Left ventricle myocardium inferior (tissue), 1 donor: ENCODE results near the gene DHX8. TPM values are rescaled to one million over a fixed set of nuclear protein-coding genes. Genes with fewer than 3 reads are reported as not detected.
"Not testable (repeated sequence)": the region's sequence is repeated elsewhere in the genome, so short reads cannot be mapped to it uniquely, and the experiment has no call there.

Experiments used
- DNase-seq: peaks from one replicate; pipeline ENCODE4 v3.0.0-alpha.2; 2020
- H3K27ac ChIP-seq: fragments of 200-600 bp; replicated peaks from 2 replicates; pipeline ENCODE4 v1.8.0; 2021
- H3K27me3 ChIP-seq: fragments of 200-600 bp; 2 replicates; pipeline ENCODE4 v1.8.0; 2021; ENCODE audit warnings: low read depth
- H3K36me3 ChIP-seq: fragments of 200-600 bp; 2 replicates; pipeline ENCODE4 v1.8.0; 2021
- H3K4me1 ChIP-seq: fragments of 200-600 bp; 2 replicates; pipeline ENCODE4 v1.8.0; 2021
- H3K4me3 ChIP-seq: fragments of 200-600 bp; 2 replicates; pipeline ENCODE4 v1.8.0; 2021; ENCODE audit warnings: mild to moderate bottlenecking, moderate library complexity
- H3K9me3 ChIP-seq: fragments of 200-600 bp; replicated peaks from 2 replicates; pipeline ENCODE4 v1.8.0; 2021
- intact Hi-C: fragments of 100-400 bp; cut with micrococcal nuclease; formaldehyde crosslinking; loops from one replicate; pipeline ENCODE4 v1.11.0; 2022
- total RNA-seq: library from RNA; stranded (reverse); fragmentation: NEBNext Ultra II Directional; extraction: Animal tissue kit (Norgen Biotek cat#: 25700); gene quantifications from one replicate; pipeline ENCODE4 v1.2.1, GENCODE V29; 2021
- TF ChIP-seq, protein P1 (sequence below): fragments of 200-600 bp; IDR thresholded peaks from 2 replicates; pipeline ENCODE4 v1.8.0; 2021; ENCODE audit warnings: antibody characterized with exemption, mild to moderate bottlenecking, borderline replicate concordance
- donor health status: DM: no; HTN: yes; CAD: no; lungs with severe emphysema.

Gene DHX8
- total RNA-seq, 1 donor from 2014 or later: 26.0 TPM

DNA sequence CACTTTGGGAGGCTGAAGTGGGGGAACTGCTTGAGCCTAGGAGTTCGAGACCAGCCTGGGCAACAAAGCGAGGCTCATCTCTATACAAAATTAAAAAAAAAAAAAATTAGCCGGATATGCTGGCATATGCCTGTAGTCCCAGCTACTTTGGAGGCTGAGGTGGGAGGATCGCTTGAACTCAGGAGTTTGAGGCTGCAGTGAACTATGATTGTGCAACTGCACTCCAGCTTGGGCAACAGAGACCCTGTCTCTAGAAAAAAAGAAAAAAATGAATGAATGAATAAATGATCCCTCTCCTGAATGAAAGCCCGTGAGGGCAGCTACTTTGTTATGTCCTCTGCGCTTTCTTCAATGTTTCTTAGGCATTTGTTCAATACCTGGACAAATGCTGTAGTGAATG lies 27.7 kb upstream of the DHX8 start:
- peak overlapping the region; percentile 74 for H3K27ac ChIP-seq
- H3K4me3 ChIP-seq: no peak overlapping the region
- H3K4me1 ChIP-seq: peaks cover 28% of the 10 kb centered on the region
- intact Hi-C loops: no loop called here
- H3K27me3 ChIP-seq: no peaks in the 10 kb centered on the region
- no peaks in the 10 kb centered on the region for H3K36me3 ChIP-seq
- no peaks in the 10 kb centered on the region for H3K9me3 ChIP-seq
- DNase-seq: no peak
- TF ChIP-seq, protein P1, sequence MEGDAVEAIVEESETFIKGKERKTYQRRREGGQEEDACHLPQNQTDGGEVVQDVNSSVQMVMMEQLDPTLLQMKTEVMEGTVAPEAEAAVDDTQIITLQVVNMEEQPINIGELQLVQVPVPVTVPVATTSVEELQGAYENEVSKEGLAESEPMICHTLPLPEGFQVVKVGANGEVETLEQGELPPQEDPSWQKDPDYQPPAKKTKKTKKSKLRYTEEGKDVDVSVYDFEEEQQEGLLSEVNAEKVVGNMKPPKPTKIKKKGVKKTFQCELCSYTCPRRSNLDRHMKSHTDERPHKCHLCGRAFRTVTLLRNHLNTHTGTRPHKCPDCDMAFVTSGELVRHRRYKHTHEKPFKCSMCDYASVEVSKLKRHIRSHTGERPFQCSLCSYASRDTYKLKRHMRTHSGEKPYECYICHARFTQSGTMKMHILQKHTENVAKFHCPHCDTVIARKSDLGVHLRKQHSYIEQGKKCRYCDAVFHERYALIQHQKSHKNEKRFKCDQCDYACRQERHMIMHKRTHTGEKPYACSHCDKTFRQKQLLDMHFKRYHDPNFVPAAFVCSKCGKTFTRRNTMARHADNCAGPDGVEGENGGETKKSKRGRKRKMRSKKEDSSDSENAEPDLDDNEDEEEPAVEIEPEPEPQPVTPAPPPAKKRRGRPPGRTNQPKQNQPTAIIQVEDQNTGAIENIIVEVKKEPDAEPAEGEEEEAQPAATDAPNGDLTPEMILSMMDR: no peak

DNA sequence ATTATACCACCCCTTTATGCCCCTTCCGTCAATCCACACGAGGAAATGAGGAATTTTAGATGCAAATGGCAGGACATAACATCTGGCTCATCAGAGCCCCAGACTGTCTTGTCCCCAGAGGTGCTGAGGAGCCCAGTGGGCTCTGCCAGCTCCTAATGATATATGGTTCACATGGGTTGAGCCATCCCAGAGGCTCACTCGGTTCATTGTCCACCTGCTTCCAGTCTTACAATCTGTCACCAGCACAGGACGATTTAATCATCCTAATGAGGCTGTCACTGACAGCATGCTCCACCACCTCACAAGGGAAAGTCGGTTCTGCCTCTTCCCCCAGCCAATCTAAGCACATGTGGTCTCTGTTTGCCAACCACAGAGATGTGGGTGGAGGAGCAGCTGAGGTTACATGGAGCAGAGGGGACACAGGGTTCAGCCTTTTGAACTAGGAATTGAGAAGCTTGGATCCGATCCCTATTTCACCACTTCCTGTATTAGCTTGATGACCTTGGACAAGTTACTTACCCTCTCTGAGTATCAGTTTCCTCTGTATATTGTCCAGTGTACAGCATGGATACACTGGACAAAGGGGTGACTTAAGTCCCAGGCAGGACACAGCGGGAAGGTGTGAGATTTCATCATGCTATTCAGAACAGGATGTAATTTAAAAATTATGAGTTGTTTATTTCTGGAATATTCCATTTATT lies 27.0 kb upstream of the DHX8 start:
- peak overlapping the region; percentile 74 for H3K27ac ChIP-seq
- intact Hi-C loops: no loop called here

DNA sequence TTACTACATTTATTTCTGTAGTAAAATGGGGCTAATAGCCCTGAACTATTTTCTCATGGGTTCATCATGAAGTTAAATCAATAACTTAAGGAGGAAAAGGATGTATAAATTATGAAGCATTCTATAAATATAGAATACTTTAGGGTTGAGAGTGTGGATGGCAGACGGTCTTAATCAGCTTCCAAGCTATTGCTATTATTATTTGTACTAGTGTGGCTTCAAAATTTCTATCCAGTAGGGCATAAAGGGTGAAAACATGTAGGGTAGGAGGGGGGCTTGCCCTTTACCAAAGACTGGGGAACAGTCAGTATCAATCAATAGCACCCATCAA lies 26.4 kb upstream of the DHX8 start:
- H3K27ac ChIP-seq: peak overlapping the region; percentile 74
- H3K36me3 ChIP-seq: no peaks in the 10 kb centered on the region
- H3K9me3 ChIP-seq: no peaks in the 10 kb centered on the region
- H3K27me3 ChIP-seq: no peaks in the 10 kb centered on the region
- H3K4me1 ChIP-seq: peaks cover 28% of the 10 kb centered on the region
- no peak overlapping the region for H3K4me3 ChIP-seq
- DNase-seq: no peak
- TF ChIP-seq, protein P1: no peak
- intact Hi-C loops: no loop called here

More for the DNA sequence above, 27.0 kb upstream of the DHX8 start:
- DNase-seq: no peak
- H3K27me3 ChIP-seq: no peaks in the 10 kb centered on the region
- no peaks in the 10 kb centered on the region for H3K9me3 ChIP-seq
- H3K36me3 ChIP-seq: no peaks in the 10 kb centered on the region
- H3K4me3 ChIP-seq: no peak overlapping the region
- TF ChIP-seq, protein P1: no peak
- H3K4me1 ChIP-seq: peaks cover 28% of the 10 kb centered on the region

DNA sequence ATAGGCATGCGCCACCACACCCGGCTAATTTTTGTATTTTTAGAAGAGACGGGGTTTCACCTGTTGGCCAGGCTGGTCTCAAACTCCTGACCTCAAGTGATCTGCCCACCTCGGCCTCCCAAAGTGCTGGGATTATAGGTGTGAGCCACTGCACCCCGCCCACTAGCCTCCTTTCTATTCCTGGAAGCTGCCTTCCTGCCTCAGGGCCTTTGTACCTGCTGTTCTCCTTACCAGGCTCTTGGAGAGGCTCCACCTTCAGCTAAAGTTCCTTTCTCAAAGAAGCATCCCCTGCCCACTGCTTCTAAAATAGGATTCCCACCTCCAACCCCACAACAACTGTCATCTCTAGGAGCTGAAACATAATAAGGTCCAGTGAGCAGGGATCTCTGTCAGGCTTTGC lies 23.9 kb upstream of the DHX8 start:
- H3K36me3 ChIP-seq, intact Hi-C loops, H3K9me3 ChIP-seq, H3K27me3 ChIP-seq, H3K4me3 ChIP-seq, H3K27ac ChIP-seq, DNase-seq: not testable (repeated sequence)
- peaks cover 24% of the 10 kb centered on the region for H3K4me1 ChIP-seq

DNA sequence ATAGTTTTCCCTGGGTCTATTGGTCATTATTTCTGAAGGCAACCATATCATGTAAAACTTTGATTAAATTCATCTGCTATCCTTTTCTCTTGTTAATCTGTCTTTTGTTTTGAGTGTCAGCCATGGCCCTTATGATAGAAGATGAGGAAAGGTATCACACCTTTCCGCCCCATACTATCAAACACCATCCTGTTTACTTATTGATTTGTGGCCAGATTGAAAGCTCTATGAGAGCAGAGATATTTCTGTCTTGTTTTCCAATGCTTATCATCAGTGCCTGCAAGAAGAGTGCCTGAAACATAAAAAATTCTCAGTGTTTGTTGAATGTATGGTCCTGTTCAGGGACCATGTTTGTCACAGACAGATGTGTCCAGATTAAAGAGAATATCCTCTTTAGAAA lies 22.6 kb upstream of the DHX8 start:
- intact Hi-C loops: no loop called here
- no peak for DNase-seq
- Histone ChIP-seq H3K36me3 (no peaks in the 10 kb centered on the region), H3K27me3 (peaks cover 4% of the 10 kb centered on the region), H3K4me3 (no peak overlapping the region), H3K9me3 (no peaks in the 10 kb centered on the region), H3K27ac (no peak overlapping the region), H3K4me1 (peaks cover 22% of the 10 kb centered on the region)
- TF ChIP-seq, protein P1: no peak

DNA sequence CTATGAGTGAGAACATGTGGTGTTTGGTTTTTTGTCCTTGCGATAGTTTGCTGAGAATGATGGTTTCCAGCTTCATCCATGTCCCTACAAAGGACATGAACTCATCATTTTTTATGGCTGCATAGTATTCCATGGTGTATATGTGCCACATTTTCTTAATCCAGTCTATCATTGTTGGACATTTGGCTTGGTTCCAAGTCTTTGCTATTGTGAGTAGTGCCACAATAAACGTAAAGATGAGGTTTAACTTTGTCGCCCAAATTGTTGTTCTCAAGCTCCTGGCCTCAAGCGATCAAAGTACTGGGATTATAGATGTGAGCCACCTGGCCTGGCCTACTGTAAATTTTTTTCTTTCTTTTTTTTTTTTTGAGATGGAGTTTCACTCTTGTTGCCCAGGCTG lies 21.2 kb upstream of the DHX8 start:
- H3K9me3 ChIP-seq, intact Hi-C loops, H3K27ac ChIP-seq, DNase-seq, H3K36me3 ChIP-seq, H3K27me3 ChIP-seq, H3K4me3 ChIP-seq: not testable (repeated sequence)
- H3K4me1 ChIP-seq: peaks cover 14% of the 10 kb centered on the region

DNA sequence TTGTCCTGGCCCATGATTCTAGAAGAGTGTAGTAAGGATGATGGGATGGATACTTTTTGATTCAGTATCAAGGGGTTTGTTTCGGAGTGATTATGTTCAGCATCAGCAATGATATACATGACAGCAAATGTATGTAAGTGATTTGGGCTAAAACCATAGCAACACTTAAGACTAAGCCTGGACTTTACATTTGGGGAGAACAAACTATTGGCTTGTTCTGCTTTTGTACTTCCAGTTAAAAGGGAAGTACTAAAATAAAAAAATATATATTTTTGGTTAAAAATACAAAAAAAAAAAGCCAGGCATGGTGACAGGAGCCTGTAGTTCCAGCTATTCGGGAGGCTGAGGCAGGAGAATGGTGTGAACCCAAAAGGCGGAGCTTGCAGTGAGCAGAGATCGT lies 20.5 kb upstream of the DHX8 start:
- peaks cover 4% of the 10 kb centered on the region for H3K27me3 ChIP-seq
- TF ChIP-seq, protein P1: no peak
- DNase-seq: no peak
- intact Hi-C loops: no loop called here
- no peak overlapping the region for H3K4me3 ChIP-seq
- H3K27ac ChIP-seq: no peak overlapping the region
- H3K36me3 ChIP-seq: no peaks in the 10 kb centered on the region
- peaks cover 17% of the 10 kb centered on the region for H3K4me1 ChIP-seq
- no peaks in the 10 kb centered on the region for H3K9me3 ChIP-seq
